Measurements from ENCODE around the gene CD74. TPM values are rescaled to one million over a fixed set of nuclear protein-coding genes. Genes with fewer than 3 reads are reported as not detected.

CD74 gene
- total RNA-seq, 4 donors from 2014 or later = 433 to 1,002 (median 776) TPM

DNA sequence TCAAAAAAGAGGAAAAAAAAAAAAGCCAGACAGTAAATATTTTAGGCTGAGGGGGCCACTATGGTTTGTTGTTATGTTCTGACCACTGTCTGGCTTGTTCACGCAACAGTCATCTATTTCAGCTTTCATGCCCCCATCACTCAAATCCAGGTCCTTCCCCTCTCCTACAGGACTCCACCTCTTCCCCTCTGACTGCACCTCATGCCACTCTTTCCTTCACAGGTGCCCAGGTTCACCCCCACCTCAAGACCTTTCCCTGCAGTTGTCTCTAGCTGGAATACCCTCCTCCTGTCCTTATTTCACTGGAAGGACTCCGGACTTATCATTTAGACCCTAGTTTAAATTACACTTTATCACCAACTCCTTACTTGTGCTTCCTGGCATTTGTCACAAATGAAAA is 33.4 kb upstream of the CD74 start:
- no peaks in the 10 kb centered on the region for H3K9me3 ChIP-seq
- DNase-seq (ENCODE audit: low spot score in 2 of 2) = no peak
- no peak overlapping the region for H3K4me3 ChIP-seq
- TF ChIP-seq EP300 (IDR thresholded peaks at IDR 0.05) (no peak), POLR2AphosphoS5 (IDR thresholded peaks at IDR 0.05) (no peak), POLR2A (IDR thresholded peaks at IDR 0.05) (no peak)
- TF ChIP-seq, protein P1, sequence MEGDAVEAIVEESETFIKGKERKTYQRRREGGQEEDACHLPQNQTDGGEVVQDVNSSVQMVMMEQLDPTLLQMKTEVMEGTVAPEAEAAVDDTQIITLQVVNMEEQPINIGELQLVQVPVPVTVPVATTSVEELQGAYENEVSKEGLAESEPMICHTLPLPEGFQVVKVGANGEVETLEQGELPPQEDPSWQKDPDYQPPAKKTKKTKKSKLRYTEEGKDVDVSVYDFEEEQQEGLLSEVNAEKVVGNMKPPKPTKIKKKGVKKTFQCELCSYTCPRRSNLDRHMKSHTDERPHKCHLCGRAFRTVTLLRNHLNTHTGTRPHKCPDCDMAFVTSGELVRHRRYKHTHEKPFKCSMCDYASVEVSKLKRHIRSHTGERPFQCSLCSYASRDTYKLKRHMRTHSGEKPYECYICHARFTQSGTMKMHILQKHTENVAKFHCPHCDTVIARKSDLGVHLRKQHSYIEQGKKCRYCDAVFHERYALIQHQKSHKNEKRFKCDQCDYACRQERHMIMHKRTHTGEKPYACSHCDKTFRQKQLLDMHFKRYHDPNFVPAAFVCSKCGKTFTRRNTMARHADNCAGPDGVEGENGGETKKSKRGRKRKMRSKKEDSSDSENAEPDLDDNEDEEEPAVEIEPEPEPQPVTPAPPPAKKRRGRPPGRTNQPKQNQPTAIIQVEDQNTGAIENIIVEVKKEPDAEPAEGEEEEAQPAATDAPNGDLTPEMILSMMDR (IDR thresholded peaks at IDR 0.05) = no peak
- 80% methylated on average over 2 of the region's 2 CpGs for WGBS
- peaks cover 51% of the 10 kb centered on the region for H3K36me3 ChIP-seq
- peaks cover 27% of the 10 kb centered on the region for H3K4me1 ChIP-seq
- no peaks in the 10 kb centered on the region for H3K27me3 ChIP-seq
- no peak overlapping the region for H3K27ac ChIP-seq

DNA sequence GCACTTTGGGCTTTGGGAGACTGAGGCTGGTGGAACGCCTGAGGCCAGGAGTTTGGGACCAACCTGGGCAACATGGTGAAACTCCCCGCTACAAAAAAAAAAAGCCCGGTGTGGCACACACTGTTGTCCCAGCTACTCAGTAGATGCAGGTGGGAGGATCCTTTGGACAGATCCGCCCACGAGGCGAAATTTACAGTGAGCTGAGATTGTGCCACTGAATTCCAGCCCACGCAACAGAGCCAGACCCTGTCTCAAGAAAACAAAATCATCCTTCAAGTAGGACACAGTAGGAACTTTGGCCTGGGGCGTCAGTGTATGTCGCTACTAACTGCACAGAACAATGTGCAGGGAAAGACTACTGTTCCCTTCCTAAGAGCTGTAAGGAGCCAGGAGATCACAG is 32.1 kb upstream of the CD74 start:
- no peak overlapping the region for H3K4me3 ChIP-seq
- no peak overlapping the region for H3K27ac ChIP-seq
- WGBS = 79% methylated on average over 9 of the region's 9 CpGs
- no peak for DNase-seq (ENCODE audit: low spot score in 2 of 2)
- peaks cover 51% of the 10 kb centered on the region for H3K36me3 ChIP-seq
- peaks cover 27% of the 10 kb centered on the region for H3K4me1 ChIP-seq
- H3K9me3 ChIP-seq = no peaks in the 10 kb centered on the region
- H3K27me3 ChIP-seq = no peaks in the 10 kb centered on the region
- no peak for TF ChIP-seq EP300 (IDR thresholded peaks at IDR 0.05)
- TF ChIP-seq POLR2AphosphoS5 (IDR thresholded peaks at IDR 0.05) = no peak
- TF ChIP-seq POLR2A (IDR thresholded peaks at IDR 0.05) = no peak
- TF ChIP-seq, protein P1 (IDR thresholded peaks at IDR 0.05) = no peak

DNA sequence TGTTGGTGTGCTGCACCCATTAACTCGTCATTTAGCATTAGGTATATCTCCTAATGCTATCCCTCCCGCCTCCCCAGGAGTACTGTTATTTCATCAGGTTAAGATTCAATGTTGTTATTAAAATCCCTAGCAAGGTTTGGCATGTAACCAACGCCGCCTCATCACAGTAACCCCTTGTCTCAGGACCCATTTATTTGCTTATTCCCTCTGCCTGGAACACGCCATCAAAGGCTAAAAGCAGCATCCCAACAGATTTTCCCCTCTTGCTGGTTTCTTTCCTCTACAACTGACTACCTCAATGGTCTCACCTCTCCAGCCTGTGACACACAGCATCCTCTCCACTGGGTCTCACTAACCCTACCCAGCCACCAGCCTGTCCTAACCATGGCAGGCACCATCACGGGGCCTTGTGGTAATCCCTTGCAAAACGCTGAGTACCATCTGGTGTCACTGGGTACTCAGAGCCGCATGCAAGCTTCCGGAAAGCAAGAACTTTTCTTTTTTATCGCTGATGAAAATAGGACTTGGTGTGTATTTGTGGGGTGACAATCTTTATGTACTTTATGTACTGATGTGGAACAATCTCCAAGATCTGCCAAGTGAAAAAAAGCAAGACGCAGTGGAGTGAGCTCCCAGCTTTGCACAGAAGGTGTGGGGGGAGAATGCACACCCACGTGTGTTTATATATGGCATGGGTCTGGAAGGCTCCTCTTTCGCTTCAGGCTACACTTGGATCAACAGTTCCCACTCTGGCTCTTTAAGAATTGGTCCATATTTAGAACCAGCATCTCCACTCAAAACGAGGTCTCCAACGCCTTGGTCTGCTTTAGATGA is 30.7 kb upstream of the CD74 start:
- 74% methylated on average over 15 of the region's 15 CpGs for WGBS
- no peak for DNase-seq (ENCODE audit: low spot score in 2 of 2)

DNA sequence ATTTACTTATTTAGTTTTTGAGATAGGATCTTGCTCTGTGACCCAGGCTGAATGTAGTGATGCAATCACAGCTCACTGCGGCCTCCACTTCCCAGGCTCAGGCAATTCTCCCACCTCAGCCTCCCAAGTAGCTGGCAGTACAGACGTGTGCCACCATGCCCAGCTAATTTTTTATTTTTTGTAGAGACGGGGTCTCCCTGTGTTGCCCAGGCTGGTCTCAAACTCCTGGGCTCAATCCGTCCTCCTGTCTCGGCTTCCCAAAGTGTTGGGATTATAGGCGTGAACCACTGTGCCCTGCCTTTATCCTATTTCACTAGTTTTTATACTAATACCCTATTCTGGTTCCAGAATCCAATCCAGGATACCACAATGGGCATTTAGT is 30.0 kb upstream of the CD74 start:
- no peak for TF ChIP-seq EP300 (IDR thresholded peaks at IDR 0.05)
- TF ChIP-seq POLR2AphosphoS5 (IDR thresholded peaks at IDR 0.05) = no peak
- no peak for TF ChIP-seq POLR2A (IDR thresholded peaks at IDR 0.05)
- TF ChIP-seq, protein P1 (IDR thresholded peaks at IDR 0.05) = no peak
- no peaks in the 10 kb centered on the region for H3K27me3 ChIP-seq
- H3K27ac ChIP-seq = no peak overlapping the region
- no peak for DNase-seq (ENCODE audit: low spot score in 2 of 2)
- H3K36me3 ChIP-seq = peaks cover 50% of the 10 kb centered on the region
- WGBS = 85% methylated on average over 6 of the region's 6 CpGs
- peaks cover 16% of the 10 kb centered on the region for H3K4me1 ChIP-seq
- no peak overlapping the region for H3K4me3 ChIP-seq
- H3K9me3 ChIP-seq = no peaks in the 10 kb centered on the region

More for the DNA sequence above, 30.7 kb upstream of the CD74 start:
- Histone ChIP-seq H3K4me3 (no peak overlapping the region), H3K9me3 (no peaks in the 10 kb centered on the region), H3K27me3 (no peaks in the 10 kb centered on the region), H3K36me3 (peaks cover 51% of the 10 kb centered on the region), H3K27ac (no peak overlapping the region), H3K4me1 (peaks cover 24% of the 10 kb centered on the region)
- no peak for TF ChIP-seq EP300 (IDR thresholded peaks at IDR 0.05)

DNA sequence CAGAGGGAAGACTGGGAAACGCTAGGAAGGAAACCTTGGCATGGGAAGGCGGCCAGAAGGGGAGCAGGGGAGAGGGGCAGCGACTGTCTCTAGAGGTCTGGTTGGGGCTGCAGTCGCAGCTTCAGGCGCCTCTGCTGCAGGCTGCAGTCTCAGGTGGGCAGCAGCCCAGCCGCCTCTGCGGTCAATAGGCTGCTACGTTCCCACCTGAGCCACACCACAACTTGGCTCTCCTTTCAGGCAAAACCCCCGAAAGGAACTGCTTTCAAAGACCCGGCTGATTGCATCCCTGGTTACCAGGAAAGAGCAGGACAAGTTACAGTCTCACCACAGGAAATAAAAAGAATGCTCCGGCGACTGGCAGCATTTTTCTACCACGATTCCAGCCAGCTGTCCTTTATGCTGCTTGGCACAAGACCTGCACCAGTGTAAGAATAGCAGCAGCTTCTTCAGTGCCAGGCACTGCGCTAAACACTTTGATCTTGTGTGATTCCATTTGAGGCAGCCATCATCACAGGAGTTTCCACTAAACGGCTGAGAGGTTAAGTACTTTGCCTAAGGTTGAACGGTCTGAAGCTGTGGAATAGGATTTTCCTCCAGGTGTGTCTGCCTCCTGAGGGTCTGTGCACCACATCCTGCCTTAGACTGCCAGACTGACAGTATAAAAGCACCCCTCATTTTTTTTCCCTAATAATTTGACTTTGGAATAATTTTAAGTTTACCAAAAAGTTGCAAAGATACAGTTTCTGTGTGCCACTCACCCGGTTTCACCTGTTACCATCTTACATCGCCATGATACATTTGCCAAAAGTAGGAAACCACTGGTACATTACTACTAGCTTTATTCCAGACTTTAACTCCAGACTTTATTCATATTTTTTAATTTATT is 29.3 kb upstream of the CD74 start:
- H3K9me3 ChIP-seq = no peaks in the 10 kb centered on the region
- DNase-seq (ENCODE audit: low spot score in 2 of 2) = no peak
- H3K27ac ChIP-seq = no peak overlapping the region
- H3K4me3 ChIP-seq = no peak overlapping the region
- 47% methylated on average over 18 of the region's 18 CpGs for WGBS
- peaks cover 10% of the 10 kb centered on the region for H3K4me1 ChIP-seq
- TF ChIP-seq EP300 (IDR thresholded peaks at IDR 0.05) (no peak), POLR2AphosphoS5 (IDR thresholded peaks at IDR 0.05) (no peak), POLR2A (IDR thresholded peaks at IDR 0.05) (no peak)
- TF ChIP-seq, protein P1 (IDR thresholded peaks at IDR 0.05) = no peak
- no peaks in the 10 kb centered on the region for H3K27me3 ChIP-seq
- peaks cover 44% of the 10 kb centered on the region for H3K36me3 ChIP-seq
